Lower leg skin (tissue), 3 donors: ENCODE measurements around the gene PAXIP1.

ENCODE experiments used
- POLR2A ChIP-seq, 2 donors: fragments of 450-650 bp; IDR thresholded peaks; one replicate each; pipeline ENCODE4 v1.6.1; 2016 to 2017; ENCODE audit warnings: antibody characterized with exemption in 2 of 2, mild to moderate bottlenecking in 1 of 2, moderate library complexity in 1 of 2
- TF ChIP-seq, protein P1 (sequence below), 3 donors: fragments of 450-650 bp; IDR thresholded peaks; one replicate each; pipeline ENCODE4 v1.5.1; 2016; ENCODE audit warnings: antibody characterized with exemption in 3 of 3, mild to moderate bottlenecking in 3 of 3, moderate library complexity in 2 of 3

DNA sequence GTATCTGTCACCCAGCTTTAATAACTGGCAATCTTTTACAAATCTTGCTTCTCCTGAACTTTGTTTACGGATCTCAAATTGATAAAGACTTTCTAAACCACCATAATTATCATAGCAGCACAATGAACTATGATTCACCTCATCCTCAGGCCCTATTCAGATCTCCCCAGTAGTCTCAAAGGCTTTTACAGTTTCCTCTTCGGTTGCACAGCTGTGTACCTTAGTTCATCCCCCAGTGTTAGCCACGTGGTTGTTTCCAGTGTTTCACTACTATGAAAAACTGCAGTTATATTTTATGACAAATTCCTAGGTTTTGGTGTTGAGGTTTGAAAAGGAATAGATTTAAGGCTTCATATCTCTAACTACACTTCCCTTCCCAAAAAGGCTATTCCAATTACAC is 24.9 kb downstream of the PAXIP1 start:
- TF ChIP-seq, protein P1, sequence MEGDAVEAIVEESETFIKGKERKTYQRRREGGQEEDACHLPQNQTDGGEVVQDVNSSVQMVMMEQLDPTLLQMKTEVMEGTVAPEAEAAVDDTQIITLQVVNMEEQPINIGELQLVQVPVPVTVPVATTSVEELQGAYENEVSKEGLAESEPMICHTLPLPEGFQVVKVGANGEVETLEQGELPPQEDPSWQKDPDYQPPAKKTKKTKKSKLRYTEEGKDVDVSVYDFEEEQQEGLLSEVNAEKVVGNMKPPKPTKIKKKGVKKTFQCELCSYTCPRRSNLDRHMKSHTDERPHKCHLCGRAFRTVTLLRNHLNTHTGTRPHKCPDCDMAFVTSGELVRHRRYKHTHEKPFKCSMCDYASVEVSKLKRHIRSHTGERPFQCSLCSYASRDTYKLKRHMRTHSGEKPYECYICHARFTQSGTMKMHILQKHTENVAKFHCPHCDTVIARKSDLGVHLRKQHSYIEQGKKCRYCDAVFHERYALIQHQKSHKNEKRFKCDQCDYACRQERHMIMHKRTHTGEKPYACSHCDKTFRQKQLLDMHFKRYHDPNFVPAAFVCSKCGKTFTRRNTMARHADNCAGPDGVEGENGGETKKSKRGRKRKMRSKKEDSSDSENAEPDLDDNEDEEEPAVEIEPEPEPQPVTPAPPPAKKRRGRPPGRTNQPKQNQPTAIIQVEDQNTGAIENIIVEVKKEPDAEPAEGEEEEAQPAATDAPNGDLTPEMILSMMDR (IDR thresholded peaks at IDR 0.05) = no peak
- TF ChIP-seq POLR2A (IDR thresholded peaks at IDR 0.05) = no peak
